ENCODE results near the gene TLL2. TPM values are rescaled to one million over a fixed set of nuclear protein-coding genes. Genes with fewer than 3 reads are reported as not detected.

Gene TLL2
- total and polyA plus RNA-seq, 2 donors (not counting 3 experiments of a cell fraction or from before 2014, with no cell fraction given) = 0.03 to 0.20 TPM

GRCh38 chr10:96414303-96414702 lies 99.4 kb downstream of the TLL2 start:
- FAIRE-seq (no peak), DNase-seq (ENCODE audit: low read depth, low spot score) (no peak)
- H3K4me2 ChIP-seq (ENCODE audit: insufficient read depth, low read length) = no peak overlapping the region
- CTCF ChIA-PET = interaction anchor here (1.0 to 2.7 kb wide), 3 partner anchors 9 to 44 kb away, joined by 4 to 8 read pairs (median 5); no protein-coding TSS in a partner anchor
- intact Hi-C loops (cut with micrococcal nuclease) (no loop called here), dilution Hi-C loops (cut with MboI; ENCODE audit: extremely low pct_ligation_motif_present, low sequenced_read_pairs) (no loop called here)
- H3K27ac ChIP-seq (ENCODE audit: insufficient read depth, low read depth, low read length) = no peak overlapping the region
- H3K9ac ChIP-seq (replicated peaks; ENCODE audit: extremely low read depth, insufficient read depth, low read length) = no peak overlapping the region
- no peak overlapping the region for H3K4me3 ChIP-seq (replicated peaks in 1 of 3; ENCODE audit: insufficient read depth in 1 of 3, low read depth in 1 of 3, low read length in 3 of 3)
- no peak overlapping the region for H2AFZ ChIP-seq (ENCODE audit: low read depth, low read length)
- BruUV-seq (replicated peaks) = no TSS peak
- no peaks in the 10 kb centered on the region for H3K9me1 ChIP-seq (replicated peaks; ENCODE audit: control insufficient read depth, extremely low read depth, insufficient read depth, low read length)
- TF ChIP-seq MAX (IDR thresholded peaks at IDR 0.05; ENCODE audit: insufficient read depth, insufficient read length) (no peak), EZH2 (IDR thresholded peaks at IDR 0.05; ENCODE audit: borderline replicate concordance, low read depth, low read length, severe bottlenecking) (no peak), JUN (IDR thresholded peaks at IDR 0.05; ENCODE audit: borderline replicate concordance, insufficient read depth, insufficient read length, low read depth) (no peak), FOS (IDR thresholded peaks at IDR 0.05; ENCODE audit: borderline replicate concordance, insufficient read depth, low read length) (no peak), CTCF (IDR thresholded peaks at IDR 0.05; ENCODE audit: extremely low read depth in 1 of 2, insufficient read depth in 1 of 2, low read depth in 1 of 2, low read length in 2 of 2) (no peak), POLR2AphosphoS5 (IDR thresholded peaks at IDR 0.05; ENCODE audit: insufficient read depth, low read depth, low read length) (no peak)
- no peaks in the 10 kb centered on the region for H3K9me3 ChIP-seq (replicated peaks; ENCODE audit: control insufficient read depth, insufficient read depth, low read length)
- no peaks in the 10 kb centered on the region for H4K20me1 ChIP-seq (replicated peaks; ENCODE audit: control insufficient read depth, extremely low read depth, insufficient read depth, low read length)
- POLR2A ChIA-PET = no interaction called here
- no peaks in the 10 kb centered on the region for H3K4me1 ChIP-seq (ENCODE audit: control insufficient read depth, extremely low read depth, insufficient read depth, low read length)
- peaks cover 8 to 16% of the 10 kb centered on the region in 2 experiments for H3K27me3 ChIP-seq (ENCODE audit: control insufficient read depth in 2 of 2, insufficient read depth in 2 of 2, low read length in 2 of 2)
- H3K36me3 ChIP-seq (ENCODE audit: control insufficient read depth in 2 of 2, extremely low read depth in 1 of 2, insufficient read depth in 2 of 2, low read length in 2 of 2) = no peaks in the 10 kb centered on the region
- H3K79me2 ChIP-seq (ENCODE audit: control insufficient read depth, insufficient read depth, low read length) = no peaks in the 10 kb centered on the region
